ENCODE results near the gene ALG11. TPM values are rescaled to one million over a fixed set of nuclear protein-coding genes. Genes with fewer than 3 reads are reported as not detected.
A peak's percentile ranks its signal among the peaks of the same experiment; 100 is the strongest.

Gene ALG11
- total RNA-seq, 1 donor from 2014 or later: 44.6 TPM

DNA sequence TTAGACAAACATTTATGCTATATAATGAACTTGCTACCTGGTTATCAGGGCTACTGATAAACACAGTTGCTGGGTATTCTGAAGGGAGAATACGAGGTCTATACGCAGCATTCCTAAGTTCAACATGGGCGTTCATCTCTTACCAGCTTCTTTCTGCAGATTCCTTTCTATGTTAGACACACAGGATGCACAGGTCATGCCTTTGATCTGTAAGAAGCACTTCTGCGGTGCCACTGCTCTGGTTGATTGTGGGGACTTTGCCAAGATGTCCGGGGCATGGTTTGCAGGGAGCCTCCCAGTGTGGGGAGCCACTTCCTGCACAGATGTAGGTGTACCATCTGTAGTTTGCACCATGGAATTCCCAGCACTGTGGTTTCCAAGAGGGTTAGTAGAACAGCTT, 41.8 kb upstream of the ALG11 start:
- H3K4me2 ChIP-seq: no peak overlapping the region
- H3K4me1 ChIP-seq: no peaks in the 10 kb centered on the region
- no peaks in the 10 kb centered on the region for H3K27me3 ChIP-seq
- TF ChIP-seq EZH2phosphoT487 (IDR thresholded peaks at IDR 0.05) (no peak), EZH2 (IDR thresholded peaks at IDR 0.05) (no peak)
- TF ChIP-seq, protein P1, sequence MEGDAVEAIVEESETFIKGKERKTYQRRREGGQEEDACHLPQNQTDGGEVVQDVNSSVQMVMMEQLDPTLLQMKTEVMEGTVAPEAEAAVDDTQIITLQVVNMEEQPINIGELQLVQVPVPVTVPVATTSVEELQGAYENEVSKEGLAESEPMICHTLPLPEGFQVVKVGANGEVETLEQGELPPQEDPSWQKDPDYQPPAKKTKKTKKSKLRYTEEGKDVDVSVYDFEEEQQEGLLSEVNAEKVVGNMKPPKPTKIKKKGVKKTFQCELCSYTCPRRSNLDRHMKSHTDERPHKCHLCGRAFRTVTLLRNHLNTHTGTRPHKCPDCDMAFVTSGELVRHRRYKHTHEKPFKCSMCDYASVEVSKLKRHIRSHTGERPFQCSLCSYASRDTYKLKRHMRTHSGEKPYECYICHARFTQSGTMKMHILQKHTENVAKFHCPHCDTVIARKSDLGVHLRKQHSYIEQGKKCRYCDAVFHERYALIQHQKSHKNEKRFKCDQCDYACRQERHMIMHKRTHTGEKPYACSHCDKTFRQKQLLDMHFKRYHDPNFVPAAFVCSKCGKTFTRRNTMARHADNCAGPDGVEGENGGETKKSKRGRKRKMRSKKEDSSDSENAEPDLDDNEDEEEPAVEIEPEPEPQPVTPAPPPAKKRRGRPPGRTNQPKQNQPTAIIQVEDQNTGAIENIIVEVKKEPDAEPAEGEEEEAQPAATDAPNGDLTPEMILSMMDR (IDR thresholded peaks at IDR 0.05): no peak
- Mint-ChIP-seq H3K4me1 (peaks cover 2% of the 10 kb centered on the region), H3K9me3 (no peaks in the 10 kb centered on the region), H3K27me3 (ENCODE audit: insufficient read depth, low read depth) (no peaks in the 10 kb centered on the region), H3K4me3 (no peak overlapping the region), H3K36me3 (peaks cover 1% of the 10 kb centered on the region), H3K27ac (no peak overlapping the region)
- no peak for DNase-seq (ENCODE audit: low spot score)
- no peaks in the 10 kb centered on the region for H3K79me2 ChIP-seq (ENCODE audit: low read depth)
- no peaks in the 10 kb centered on the region for H3F3A ChIP-seq (ENCODE audit: low read depth)
- no peak overlapping the region for H3K4me3 ChIP-seq
- no peak overlapping the region for H2AFZ ChIP-seq (replicated peaks)
- no peak overlapping the region for H3K9ac ChIP-seq
- no peak overlapping the region for H3K27ac ChIP-seq
- no peaks in the 10 kb centered on the region for H3K9me3 ChIP-seq (ENCODE audit: low read depth)
- H3K36me3 ChIP-seq: no peaks in the 10 kb centered on the region
- H4K20me1 ChIP-seq (ENCODE audit: low read depth): no peaks in the 10 kb centered on the region

DNA sequence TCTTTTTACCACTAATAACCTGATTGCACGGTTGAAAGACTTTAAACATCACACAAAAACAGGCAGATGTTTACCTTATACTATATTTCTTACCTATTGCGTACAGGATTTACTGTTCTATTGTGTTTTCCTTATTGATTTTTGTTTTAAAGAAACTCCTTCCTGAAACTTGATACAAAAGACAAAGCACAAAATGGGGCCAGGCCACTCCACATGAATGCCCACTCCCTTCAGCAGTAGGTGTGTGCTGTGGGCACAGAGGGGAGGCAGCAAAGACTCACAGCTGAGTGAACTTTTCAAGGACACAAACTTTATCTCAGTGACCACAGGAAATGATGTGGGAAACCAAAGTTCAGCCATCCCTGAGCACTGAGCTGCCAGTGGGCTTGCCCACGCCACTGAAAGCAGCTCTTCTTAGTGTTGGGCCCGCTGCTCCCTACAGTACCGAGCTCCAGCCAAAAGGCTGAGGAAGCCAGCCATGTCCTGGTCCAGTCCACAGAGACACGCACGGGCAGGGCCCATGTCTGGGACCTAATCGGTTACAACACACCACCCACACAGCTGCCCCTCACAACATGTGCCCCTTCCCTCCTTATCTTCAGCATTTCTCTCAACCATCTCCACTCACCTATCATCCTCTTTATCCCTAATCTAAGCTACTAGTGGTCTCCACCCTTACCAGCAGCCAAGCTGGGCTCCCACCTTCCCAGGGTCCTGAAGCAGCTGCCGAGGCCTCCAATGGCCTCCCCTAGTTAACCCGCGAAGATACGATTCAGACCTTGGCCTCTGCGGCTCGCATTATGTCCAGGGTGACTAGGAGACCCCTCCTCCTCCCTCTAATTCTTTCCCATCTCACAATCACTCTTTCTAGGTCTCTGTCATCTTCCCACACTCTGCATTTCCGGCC, 40.4 kb upstream of the ALG11 start:
- Histone ChIP-seq H3K27me3 (no peaks in the 10 kb centered on the region), H3K9me3 (ENCODE audit: low read depth) (no peaks in the 10 kb centered on the region), H3K4me2 (no peak overlapping the region), H3K36me3 (no peaks in the 10 kb centered on the region), H3K79me2 (ENCODE audit: low read depth) (no peaks in the 10 kb centered on the region), H3K27ac (no peak overlapping the region), H3F3A (ENCODE audit: low read depth) (no peaks in the 10 kb centered on the region), H3K9ac (no peak overlapping the region), H2AFZ (replicated peaks) (no peak overlapping the region), H4K20me1 (ENCODE audit: low read depth) (no peaks in the 10 kb centered on the region), H3K4me3 (no peak overlapping the region), H3K4me1 (no peaks in the 10 kb centered on the region)
- TF ChIP-seq EZH2phosphoT487 (IDR thresholded peaks at IDR 0.05) (no peak), EZH2 (IDR thresholded peaks at IDR 0.05) (no peak)
- TF ChIP-seq, protein P1 (IDR thresholded peaks at IDR 0.05): no peak
- peak overlapping the region; percentile 1 for H3K27ac Mint-ChIP-seq
- peaks cover 1% of the 10 kb centered on the region for H3K36me3 Mint-ChIP-seq
- peaks cover 2% of the 10 kb centered on the region for H3K4me1 Mint-ChIP-seq
- H3K4me3 Mint-ChIP-seq: no peak overlapping the region
- no peaks in the 10 kb centered on the region for H3K9me3 Mint-ChIP-seq
- no peak for DNase-seq (ENCODE audit: low spot score)
- H3K27me3 Mint-ChIP-seq (ENCODE audit: insufficient read depth, low read depth): no peaks in the 10 kb centered on the region

DNA sequence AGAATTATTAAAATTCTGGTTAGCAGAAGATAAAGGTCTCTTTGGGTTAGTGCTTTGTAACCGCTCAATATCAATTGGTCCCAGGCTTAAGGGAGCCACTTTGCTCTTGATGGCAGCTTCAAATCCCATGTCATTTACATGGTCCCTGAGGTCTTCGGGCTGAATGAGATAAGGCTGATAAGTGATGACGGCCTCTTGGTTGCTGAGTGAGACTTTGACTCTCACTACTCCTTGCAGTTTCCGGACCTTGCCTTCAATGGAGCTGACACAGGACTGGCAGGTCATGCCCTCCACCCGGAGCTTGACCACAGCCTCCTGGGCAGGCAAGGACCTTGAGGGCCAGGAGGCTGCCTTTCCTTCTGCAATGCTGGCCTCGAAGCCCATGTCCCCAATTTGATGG, 37.7 kb upstream of the ALG11 start:
- no peaks in the 10 kb centered on the region for H3K9me3 Mint-ChIP-seq
- no peaks in the 10 kb centered on the region for H3K27me3 Mint-ChIP-seq (ENCODE audit: insufficient read depth, low read depth)
- Histone ChIP-seq H3K4me3 (no peak overlapping the region), H3K9me3 (ENCODE audit: low read depth) (no peaks in the 10 kb centered on the region), H3K4me1 (no peaks in the 10 kb centered on the region), H3K4me2 (no peak overlapping the region), H3K9ac (no peak overlapping the region), H3K27ac (no peak overlapping the region), H3K36me3 (no peaks in the 10 kb centered on the region), H3K79me2 (ENCODE audit: low read depth) (no peaks in the 10 kb centered on the region), H2AFZ (replicated peaks) (no peak overlapping the region), H3F3A (ENCODE audit: low read depth) (no peaks in the 10 kb centered on the region), H4K20me1 (ENCODE audit: low read depth) (no peaks in the 10 kb centered on the region), H3K27me3 (no peaks in the 10 kb centered on the region)
- H3K4me3 Mint-ChIP-seq: no peak overlapping the region
- TF ChIP-seq EZH2phosphoT487 (IDR thresholded peaks at IDR 0.05): no peak
- TF ChIP-seq EZH2 (IDR thresholded peaks at IDR 0.05): no peak
- TF ChIP-seq, protein P1 (IDR thresholded peaks at IDR 0.05): no peak
- no peak for DNase-seq (ENCODE audit: low spot score)
- H3K27ac Mint-ChIP-seq: no peak overlapping the region
- no peaks in the 10 kb centered on the region for H3K36me3 Mint-ChIP-seq
- H3K4me1 Mint-ChIP-seq: peaks cover 2% of the 10 kb centered on the region
